ENCODE data around the gene RAD54L2.
"Not testable (repeated sequence)": the region's sequence is repeated elsewhere in the genome, so short reads cannot be mapped to it uniquely, and the experiment has no call there.

RAD54L2 gene

DNA sequence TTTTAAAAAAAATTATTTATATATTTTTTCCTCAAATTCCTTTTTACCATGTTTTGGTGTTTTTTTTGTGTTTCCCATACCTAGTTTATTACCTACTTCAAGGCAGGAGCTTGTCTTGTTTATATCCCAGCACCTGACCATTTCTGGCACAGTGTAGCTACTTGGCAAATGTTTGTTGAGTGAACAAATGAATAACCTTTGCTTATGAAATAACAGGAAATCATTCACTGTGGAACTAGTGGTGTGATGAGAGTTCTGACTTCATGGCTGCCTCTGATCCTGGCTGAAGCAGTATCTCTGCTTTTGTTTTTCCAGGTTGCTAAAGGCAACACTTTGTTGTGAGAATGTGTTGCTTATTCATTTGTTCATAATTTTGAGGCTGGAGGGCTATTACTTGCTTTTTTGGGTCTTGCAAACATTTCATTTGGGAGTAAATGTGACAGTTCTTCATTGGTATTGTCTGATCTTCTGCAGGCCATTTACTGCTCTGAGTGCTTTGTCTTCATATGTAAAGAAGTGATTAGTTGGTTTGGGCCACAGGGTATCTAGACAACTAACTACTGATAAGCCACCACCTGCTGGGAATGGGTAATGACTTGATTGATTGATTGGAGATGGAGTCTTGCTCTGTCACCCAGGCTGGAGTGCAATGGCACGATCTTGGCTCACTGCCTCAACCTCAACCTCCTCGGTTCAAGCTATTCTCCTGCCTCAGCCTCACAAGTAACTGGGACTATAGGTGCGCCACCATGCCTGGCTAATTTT, 5.7 kb downstream of the RAD54L2 start:
- DNase-seq = no peak

- no peak for DNase-seq
Measured at GRCh38 chr3:51547274-51547673, 8.8 kb downstream of the RAD54L2 start.

GRCh38 chr3:51549311-51549710, 10.8 kb downstream of the RAD54L2 start:
- DNase-seq = no peak

GRCh38 chr3:51550080-51550819, 11.7 kb downstream of the RAD54L2 start:
- no peak for DNase-seq

GRCh38 chr3:51557993-51558392, 19.5 kb downstream of the RAD54L2 start:
- no peak for DNase-seq

- DNase-seq = no peak
Measured at GRCh38 chr3:51559411-51559888, 20.9 kb downstream of the RAD54L2 start.

DNA sequence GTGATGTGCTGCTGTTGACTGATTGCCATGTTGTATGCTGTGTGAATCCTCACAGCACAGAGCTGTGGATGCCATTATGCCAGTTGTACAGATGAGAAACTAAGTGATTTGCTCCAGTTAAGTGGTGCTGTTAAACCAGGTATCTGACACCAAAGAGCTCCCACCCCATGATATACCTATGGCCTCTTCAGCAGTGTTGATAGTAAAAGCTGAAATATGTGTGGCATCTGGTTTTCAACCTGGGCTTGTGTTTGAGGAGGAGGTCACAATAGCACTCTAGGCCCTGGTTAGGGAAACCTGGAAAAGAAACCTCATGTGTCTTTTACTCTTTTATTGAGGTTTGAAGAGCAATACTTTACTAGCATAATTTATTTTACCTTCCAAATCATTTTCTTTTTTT, 21.4 kb downstream of the RAD54L2 start:
- DNase-seq = no peak

- not testable (repeated sequence) for DNase-seq
Measured at GRCh38 chr3:51562403-51562802, 23.9 kb downstream of the RAD54L2 start.

- DNase-seq = no peak
Measured at GRCh38 chr3:51568036-51568435, 29.5 kb downstream of the RAD54L2 start.

GRCh38 chr3:51568996-51569395, 30.5 kb downstream of the RAD54L2 start:
- DNase-seq = no peak

- no peak for DNase-seq
Measured at GRCh38 chr3:51578238-51578637, 39.7 kb downstream of the RAD54L2 start.

GRCh38 chr3:51580418-51580817, 41.9 kb downstream of the RAD54L2 start:
- no peak for DNase-seq

GRCh38 chr3:51581524-51581923, 43.0 kb downstream of the RAD54L2 start:
- DNase-seq = no peak

- no peak for DNase-seq
Measured at GRCh38 chr3:51585197-51585596, 46.7 kb downstream of the RAD54L2 start.

- no peak for DNase-seq
Measured at GRCh38 chr3:51585871-51586270, 47.4 kb downstream of the RAD54L2 start.
